Karpas-422 (cell line): ENCODE measurements around the gene TDP1. TPM values are rescaled to one million over a fixed set of nuclear protein-coding genes. Genes with fewer than 3 reads are reported as not detected.

Source experiments
- DNase-seq: peaks from one replicate; pipeline ENCODE4 v3.0.0-alpha.2; 2015
- H2AFZ ChIP-seq: fragments of 200-600 bp; sonication (generic); 2 replicates; pipeline ENCODE4 v1.6.1; 2014; ENCODE audit warnings: antibody characterized with exemption, low read length, mixed read lengths
- H3K27ac ChIP-seq: fragments of 200-600 bp; sonication (generic); 2 replicates; pipeline ENCODE4 v1.5.1; 2014; ENCODE audit warnings: mild to moderate bottlenecking, low read length, moderate library complexity
- H3K27me3 ChIP-seq: fragments of 200-600 bp; sonication (generic); 2 replicates; pipeline ENCODE4 v1.6.1; 2014; ENCODE audit warnings: low read length, mixed read lengths
- H3K36me3 ChIP-seq: fragments of 200-600 bp; sonication (generic); 2 replicates; pipeline ENCODE4 v1.6.1; 2014; ENCODE audit warnings: low read length, mixed read lengths; ENCODE audit not compliant: insufficient read depth
- H3K4me1 ChIP-seq: fragments of 200-600 bp; sonication (generic); 2 replicates; pipeline ENCODE4 v1.6.1; 2014; ENCODE audit warnings: mild to moderate bottlenecking, low read length, mixed read lengths
- H3K4me2 ChIP-seq: fragments of 200-600 bp; sonication (generic); 2 replicates; pipeline ENCODE4 v1.6.1; 2014; ENCODE audit warnings: low read length, low read depth, mild to moderate bottlenecking; ENCODE audit not compliant: poor library complexity, severe bottlenecking
- H3K4me3 ChIP-seq: fragments of 200-600 bp; sonication (generic); 2 replicates; pipeline ENCODE4 v1.5.1; 2014; ENCODE audit warnings: mild to moderate bottlenecking, antibody characterized with exemption, low read length, mixed read lengths
- H3K79me2 ChIP-seq: fragments of 200-600 bp; sonication (generic); 2 replicates; pipeline ENCODE4 v1.6.1; 2014; ENCODE audit warnings: mild to moderate bottlenecking, low read length, mixed read lengths
- H3K9ac ChIP-seq: fragments of 200-600 bp; sonication (generic); 2 replicates; pipeline ENCODE4 v1.6.0; 2014; ENCODE audit warnings: low read length
- H3K9me2 ChIP-seq: fragments of 200-600 bp; sonication (generic), shearing (Covaris generic); replicated peaks from 2 replicates; pipeline ENCODE4 v1.6.0; 2014; ENCODE audit warnings: mild to moderate bottlenecking, low read length, moderate library complexity; ENCODE audit not compliant: insufficient read depth
- H3K9me3 ChIP-seq: fragments of 300-700, 200-600 bp; sonication (generic); 2 replicates; pipeline ENCODE4 v1.6.1; 2014; ENCODE audit warnings: low read length, mixed read lengths
- H4K20me1 ChIP-seq: fragments of 200-600 bp; sonication (generic); 2 replicates; pipeline ENCODE4 v1.6.1; 2014; ENCODE audit warnings: mild to moderate bottlenecking, antibody characterized with exemption, low read length, low read depth; ENCODE audit not compliant: insufficient read depth
- total RNA-seq: library from RNA; depleted of rRNA; stranded (reverse); fragments of >200 nt; shearing (Covaris generic); gene quantifications from 2 replicates; pipeline ENCODE4 v1.2.3, GENCODE V29; 2014; ENCODE audit warnings: low replicate concordance

The TDP1 gene
- total RNA-seq, 1 experiment from 2014 or later, result 85.9 TPM

DNA sequence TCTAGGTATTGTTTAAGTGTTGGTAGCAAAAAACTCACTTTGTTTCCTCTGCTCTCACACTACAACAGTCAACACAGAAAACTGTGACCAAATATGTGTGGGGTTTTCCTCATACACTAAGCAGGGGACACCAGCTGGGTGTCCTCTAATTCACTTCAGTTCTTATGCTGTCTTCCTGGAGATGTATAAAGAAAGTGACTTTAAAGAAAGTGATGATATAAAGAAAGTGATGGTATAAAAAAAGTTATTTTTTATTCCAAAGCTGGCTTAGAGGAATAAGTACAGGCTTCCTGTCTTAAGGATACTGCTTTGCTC is 31.4 kb downstream of the TDP1 start:
- Histone ChIP-seq H3K9me3 (no peaks in the 10 kb centered on the region), H3K27ac (no peak overlapping the region), H3K4me1 (no peaks in the 10 kb centered on the region), H3K9me2 (no peaks in the 10 kb centered on the region), H3K9ac (no peak overlapping the region), H4K20me1 (no peaks in the 10 kb centered on the region), H3K36me3 (peaks cover 69% of the 10 kb centered on the region), H2AFZ (no peak overlapping the region), H3K79me2 (peaks cover 8% of the 10 kb centered on the region; the same call in 1 of the 2 replicates), H3K4me3 (no peak overlapping the region), H3K27me3 (no peaks in the 10 kb centered on the region), H3K4me2 (no peak overlapping the region)
- no peak for DNase-seq

DNA sequence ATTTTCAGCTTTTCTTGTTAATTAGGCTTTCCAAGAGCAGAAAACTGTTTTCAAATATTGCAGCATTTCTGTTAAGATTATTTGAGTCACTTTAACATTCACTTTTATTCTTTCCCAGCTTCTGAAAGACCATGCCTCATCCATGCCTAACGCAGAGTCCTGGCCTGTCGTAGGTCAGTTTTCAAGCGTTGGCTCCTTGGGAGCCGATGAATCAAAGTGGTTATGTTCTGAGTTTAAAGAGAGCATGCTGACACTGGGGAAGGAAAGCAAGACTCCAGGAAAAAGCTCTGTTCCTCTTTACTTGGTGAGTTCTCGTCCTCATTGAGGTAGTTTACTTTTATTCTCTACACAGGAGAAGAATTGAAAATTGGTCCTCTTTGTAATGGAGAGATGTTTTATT is 33.1 kb downstream of the TDP1 start:
- Histone ChIP-seq H3K27me3 (no peaks in the 10 kb centered on the region), H2AFZ (no peak overlapping the region), H4K20me1 (no peaks in the 10 kb centered on the region), H3K79me2 (peaks cover 8% of the 10 kb centered on the region; the same call in 1 of the 2 replicates), H3K4me3 (no peak overlapping the region), H3K9ac (no peak overlapping the region), H3K9me3 (no peaks in the 10 kb centered on the region), H3K4me1 (no peaks in the 10 kb centered on the region), H3K27ac (no peak overlapping the region), H3K4me2 (no peak overlapping the region), H3K9me2 (no peaks in the 10 kb centered on the region), H3K36me3 (peaks cover 71% of the 10 kb centered on the region)
- DNase-seq, result no peak

DNA sequence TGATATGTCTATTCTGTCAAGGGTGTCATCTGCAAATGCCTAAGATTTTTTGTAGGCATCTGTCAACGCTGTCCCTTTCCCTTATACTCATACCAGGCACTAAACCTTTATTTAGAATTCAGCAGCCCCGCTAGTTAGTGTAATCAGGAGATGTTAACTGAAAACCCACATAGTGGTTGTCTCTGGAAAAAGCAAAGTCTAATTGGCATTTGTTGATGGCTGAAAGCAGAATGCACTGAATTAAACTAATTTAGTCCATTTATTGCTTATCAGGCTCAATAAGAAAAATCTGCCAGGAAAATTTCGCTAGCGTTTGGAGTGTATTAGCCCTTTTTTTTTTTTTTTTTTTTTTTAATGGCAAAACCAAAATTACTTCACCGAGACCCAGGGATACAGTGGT is 34.5 kb downstream of the TDP1 start:
- no peaks in the 10 kb centered on the region for H3K9me2 ChIP-seq
- no peaks in the 10 kb centered on the region for H3K27me3 ChIP-seq
- no peak overlapping the region for H2AFZ ChIP-seq
- no peak overlapping the region for H3K27ac ChIP-seq
- H3K79me2 ChIP-seq, result peaks cover 12% of the 10 kb centered on the region; the same call in 1 of the 2 replicates
- peaks cover 83% of the 10 kb centered on the region for H3K36me3 ChIP-seq
- H3K4me3 ChIP-seq, result no peak overlapping the region
- H4K20me1 ChIP-seq, result no peaks in the 10 kb centered on the region
- H3K9me3 ChIP-seq, result no peaks in the 10 kb centered on the region
- no peak for DNase-seq
- H3K4me2 ChIP-seq, result no peak overlapping the region
- H3K9ac ChIP-seq, result no peak overlapping the region
- no peaks in the 10 kb centered on the region for H3K4me1 ChIP-seq

DNA sequence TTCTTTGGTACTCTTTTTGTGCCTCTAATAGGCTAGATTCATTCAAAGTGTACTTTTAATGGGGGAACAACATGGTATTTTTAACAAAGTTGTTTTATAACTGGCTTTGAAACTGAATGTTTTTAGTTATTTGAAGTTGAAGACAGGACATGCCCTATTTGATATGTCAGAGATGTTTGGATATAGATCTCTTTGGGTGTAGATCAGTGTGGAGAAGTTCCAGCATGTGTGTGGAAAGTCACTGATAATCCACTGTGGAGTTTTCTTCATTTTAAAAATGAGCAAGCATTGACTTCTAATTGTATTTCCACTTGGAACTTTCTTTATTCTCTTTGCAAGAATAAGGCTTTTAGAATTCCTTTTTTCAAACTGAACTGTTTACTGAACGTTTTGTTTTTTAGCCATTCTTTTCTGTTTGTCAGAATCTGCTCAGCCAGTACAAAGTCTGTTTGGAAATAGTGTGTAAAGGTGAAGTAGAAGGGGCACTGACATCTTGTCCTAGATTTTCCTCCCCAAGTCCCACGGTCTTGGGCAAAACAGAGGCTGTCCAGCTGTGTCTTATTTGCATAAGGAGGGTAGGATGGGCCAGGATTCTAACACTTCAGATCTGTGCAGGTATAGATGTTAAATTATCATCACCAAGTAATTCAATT is 35.0 kb downstream of the TDP1 start:
- Histone ChIP-seq H3K79me2 (peaks cover 12% of the 10 kb centered on the region; the same call in 1 of the 2 replicates), H3K4me2 (no peak overlapping the region), H3K27ac (no peak overlapping the region), H3K27me3 (no peaks in the 10 kb centered on the region), H3K9me3 (no peaks in the 10 kb centered on the region), H3K9me2 (no peaks in the 10 kb centered on the region), H3K4me1 (no peaks in the 10 kb centered on the region), H4K20me1 (no peaks in the 10 kb centered on the region), H3K9ac (no peak overlapping the region), H3K4me3 (no peak overlapping the region), H2AFZ (no peak overlapping the region), H3K36me3 (peaks cover 85% of the 10 kb centered on the region)
- no peak for DNase-seq

DNA sequence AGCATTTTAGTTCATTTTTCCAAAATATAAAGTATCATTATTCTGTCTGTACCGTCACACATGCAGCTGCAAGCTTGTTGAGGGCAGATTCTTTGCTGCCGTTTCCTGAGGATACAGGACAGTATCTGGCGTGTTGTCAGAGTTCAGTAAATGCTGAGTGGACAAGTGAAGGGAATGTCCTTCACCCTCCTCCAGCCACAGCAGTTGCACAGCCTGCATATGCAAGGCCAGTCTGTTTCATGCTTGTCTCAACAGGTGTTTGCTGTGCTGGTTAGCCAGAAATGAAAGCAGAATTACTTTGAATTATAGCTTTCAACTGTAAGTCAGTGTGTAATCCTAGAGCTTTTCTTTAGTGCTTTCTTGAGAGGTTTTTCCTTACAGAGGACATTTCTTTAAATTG is 36.5 kb downstream of the TDP1 start:
- no peaks in the 10 kb centered on the region for H3K9me3 ChIP-seq
- H3K4me2 ChIP-seq, result no peak overlapping the region
- H4K20me1 ChIP-seq, result no peaks in the 10 kb centered on the region
- no peak overlapping the region for H2AFZ ChIP-seq
- no peak overlapping the region for H3K4me3 ChIP-seq
- no peaks in the 10 kb centered on the region for H3K4me1 ChIP-seq
- H3K27ac ChIP-seq, result no peak overlapping the region
- no peak overlapping the region for H3K9ac ChIP-seq
- H3K79me2 ChIP-seq, result peaks cover 14% of the 10 kb centered on the region; the same call in 1 of the 2 replicates
- no peaks in the 10 kb centered on the region for H3K27me3 ChIP-seq
- H3K36me3 ChIP-seq, result peaks cover 79% of the 10 kb centered on the region
- DNase-seq, result no peak
- no peaks in the 10 kb centered on the region for H3K9me2 ChIP-seq

DNA sequence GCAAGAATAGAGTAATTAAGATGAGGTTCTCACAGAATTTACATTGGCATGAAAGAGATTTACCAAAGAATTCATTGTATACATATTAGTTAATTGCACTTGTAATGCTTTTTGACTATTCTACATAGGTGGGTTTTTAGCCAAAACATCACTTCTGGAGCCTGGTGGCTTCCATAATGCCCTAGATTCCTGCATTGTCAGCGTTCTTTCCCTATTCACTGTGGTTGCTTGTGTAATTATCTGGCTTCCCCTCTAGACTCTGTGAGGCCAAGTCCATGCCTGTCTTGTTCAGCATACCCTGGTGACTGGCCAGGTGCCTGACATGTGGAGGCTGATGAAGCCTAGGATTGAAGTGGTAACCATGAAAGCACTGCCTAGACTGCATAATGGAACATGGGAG is 41.2 kb downstream of the TDP1 start:
- 0 out of 2 replicates have a peak, but pooled peaks cover 6% of the 10 kb centered on the region for H3K79me2 ChIP-seq
- no peak overlapping the region for H3K4me3 ChIP-seq
- no peak overlapping the region for H2AFZ ChIP-seq
- peaks cover 72% of the 10 kb centered on the region for H3K36me3 ChIP-seq
- H4K20me1 ChIP-seq, result no peaks in the 10 kb centered on the region
- H3K9ac ChIP-seq, result no peak overlapping the region
- no peaks in the 10 kb centered on the region for H3K9me3 ChIP-seq
- no peak overlapping the region for H3K4me2 ChIP-seq
- no peaks in the 10 kb centered on the region for H3K4me1 ChIP-seq
- no peaks in the 10 kb centered on the region for H3K9me2 ChIP-seq
- H3K27me3 ChIP-seq, result no peaks in the 10 kb centered on the region
- no peak for DNase-seq
- H3K27ac ChIP-seq, result no peak overlapping the region

DNA sequence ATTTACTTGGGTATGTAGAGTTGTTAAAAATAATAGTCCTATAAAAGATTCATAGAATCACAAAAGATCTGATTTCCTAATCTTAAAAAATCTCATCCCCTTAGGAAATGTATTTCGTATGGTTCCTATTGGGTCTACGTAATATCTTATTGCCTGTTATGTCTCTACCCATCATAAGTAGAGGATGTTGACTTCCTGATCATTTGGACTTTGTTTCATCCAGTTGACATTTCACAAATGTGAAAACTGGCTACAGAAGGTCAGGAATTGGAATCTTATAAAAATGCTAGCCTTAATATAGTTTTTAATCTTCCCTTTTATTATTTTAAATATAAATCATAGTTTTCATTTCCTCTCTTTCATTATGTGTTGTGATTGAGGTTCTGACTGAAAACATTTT is 45.2 kb downstream of the TDP1 start:
- H3K4me3 ChIP-seq, result no peak overlapping the region
- peaks cover 66% of the 10 kb centered on the region for H3K36me3 ChIP-seq
- H3K9me2 ChIP-seq, result no peaks in the 10 kb centered on the region
- H3K79me2 ChIP-seq, result peaks cover 7% of the 10 kb centered on the region; the same call in 1 of the 2 replicates
- H3K9ac ChIP-seq, result no peak overlapping the region
- H2AFZ ChIP-seq, result no peak overlapping the region
- H3K27me3 ChIP-seq, result no peaks in the 10 kb centered on the region
- H3K4me2 ChIP-seq, result no peak overlapping the region
- no peaks in the 10 kb centered on the region for H3K9me3 ChIP-seq
- no peak overlapping the region for H3K27ac ChIP-seq
- no peak for DNase-seq
- no peaks in the 10 kb centered on the region for H3K4me1 ChIP-seq
- no peaks in the 10 kb centered on the region for H4K20me1 ChIP-seq

DNA sequence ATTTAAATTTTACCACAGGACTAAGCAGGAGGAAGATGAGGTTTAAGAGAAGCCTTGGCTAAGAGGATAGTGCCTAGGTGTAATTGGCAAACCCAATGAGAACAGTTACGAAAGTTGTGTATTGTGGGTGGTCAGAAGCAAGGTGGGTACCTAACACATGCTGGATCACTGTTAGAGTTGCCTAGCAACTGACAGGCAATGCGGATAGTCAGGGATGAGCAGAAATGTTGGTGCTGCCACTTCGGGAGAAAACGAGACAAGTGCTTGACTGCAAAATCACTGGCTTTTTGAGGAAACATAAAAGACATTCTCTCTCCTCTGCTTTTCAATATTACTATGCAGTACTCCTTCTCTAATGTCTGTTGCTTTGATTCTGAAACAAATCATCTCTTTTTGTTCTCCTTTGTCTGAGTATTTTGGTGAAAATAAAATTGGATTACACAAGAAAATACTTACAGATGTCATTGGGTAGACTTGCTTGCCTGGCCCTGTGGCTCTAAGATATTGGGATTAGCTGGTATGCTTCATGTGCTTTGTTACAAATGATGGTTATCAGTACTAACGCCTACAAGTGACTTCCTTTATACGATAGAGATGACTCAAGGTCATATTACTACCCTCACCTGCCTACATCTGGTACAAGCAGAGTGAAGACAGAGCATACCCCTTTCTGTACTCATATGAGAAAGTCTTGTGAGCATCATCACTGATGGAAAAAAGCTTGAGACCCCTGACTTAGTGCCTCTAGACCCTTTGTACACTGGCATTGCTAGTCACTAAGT is 48.0 kb downstream of the TDP1 start:
- no peak overlapping the region for H3K27ac ChIP-seq
- no peaks in the 10 kb centered on the region for H3K9me2 ChIP-seq
- H3K4me1 ChIP-seq, result no peaks in the 10 kb centered on the region
- H3K4me3 ChIP-seq, result no peak overlapping the region
- no peak overlapping the region for H3K4me2 ChIP-seq
- no peak for DNase-seq
- H3K79me2 ChIP-seq, result peaks cover 5% of the 10 kb centered on the region; the same call in 1 of the 2 replicates
- H4K20me1 ChIP-seq, result no peaks in the 10 kb centered on the region
- H3K9ac ChIP-seq, result no peak overlapping the region
- no peaks in the 10 kb centered on the region for H3K9me3 ChIP-seq
- H3K36me3 ChIP-seq, result peaks cover 70% of the 10 kb centered on the region
- H3K27me3 ChIP-seq, result no peaks in the 10 kb centered on the region
- no peak overlapping the region for H2AFZ ChIP-seq
